Vagina (tissue), 2 donors: Measurements from ENCODE around the gene PAPOLB. TPM values are rescaled to one million over a fixed set of nuclear protein-coding genes. Genes with fewer than 3 reads are reported as not detected.

Source experiments
- DNase-seq, 2 donors: peaks; one replicate each; pipeline ENCODE4 v3.0.0-alpha.2; 2017; ENCODE audit errors: extremely low spot score in 2 of 2
- H3K27ac ChIP-seq: fragments of 200-600 bp; sonication (generic); one replicate; pipeline ENCODE4 v1.5.1; 2019
- H3K27me3 ChIP-seq: fragments of 200-600 bp; sonication (generic); one replicate; pipeline ENCODE4 v1.5.1; 2019
- H3K36me3 ChIP-seq, 2 donors: fragments of 200-600 bp; sonication (generic); one replicate each; pipeline ENCODE4 v1.5.1; 2017 to 2019
- H3K4me1 ChIP-seq: fragments of 200-600 bp; sonication (generic); one replicate; pipeline ENCODE4 v1.5.1; 2019
- H3K4me3 ChIP-seq, 2 donors: fragments of 200-600 bp; sonication (generic); 1 replicate in 1 of 2; 2 replicates in 1 of 2; pipeline ENCODE4 v1.5.1; 2016 to 2019
- H3K9me3 ChIP-seq: fragments of 200-600 bp; sonication (generic); one replicate; pipeline ENCODE4 v1.5.1; 2019
- POLR2A ChIP-seq, 2 donors: fragments of 450-650 bp; IDR thresholded peaks; one replicate each; pipeline ENCODE4 v1.6.1; 2017; ENCODE audit warnings: antibody characterized with exemption in 2 of 2, mild to moderate bottlenecking in 2 of 2, moderate library complexity in 2 of 2
- POLR2AphosphoS5 ChIP-seq, 2 donors: sonication (generic); formaldehyde crosslinking; IDR thresholded peaks; one replicate each; pipeline ENCODE4 v1.9.0; 2017; ENCODE audit warnings: antibody characterized with exemption in 2 of 2, mild to moderate bottlenecking in 2 of 2, low read depth in 1 of 2; ENCODE audit not compliant: insufficient read depth in 1 of 2
- intact Hi-C: fragments of 100-400 bp; cut with DNase I; formaldehyde crosslinking; loops from one replicate; pipeline ENCODE4 v1.15.1; 2023
- total RNA-seq: library from RNA; depleted of rRNA; stranded (reverse); fragments of >200 nt; gene quantifications from one replicate; pipeline ENCODE4 v1.2.3, GENCODE V29; 2016
- TF ChIP-seq, protein P1 (sequence below), 3 experiments: fragments of 450-650 bp in 2 of 3; fragments of 200-600 bp in 1 of 3; sonication (generic) in 1 of 3; IDR thresholded peaks; one replicate each; pipeline ENCODE4 v1.5.1; 2017 to 2019; ENCODE audit warnings: antibody characterized with exemption in 3 of 3, mild to moderate bottlenecking in 2 of 3, moderate library complexity in 2 of 3

Gene PAPOLB
- total RNA-seq, 1 donor from 2014 or later: not detected

- TF ChIP-seq POLR2AphosphoS5 (IDR thresholded peaks at IDR 0.05; ENCODE audit: insufficient read depth in 1 of 2, low read depth in 1 of 2) (no peak), POLR2A (IDR thresholded peaks at IDR 0.05) (no peak)
- TF ChIP-seq, protein P1, sequence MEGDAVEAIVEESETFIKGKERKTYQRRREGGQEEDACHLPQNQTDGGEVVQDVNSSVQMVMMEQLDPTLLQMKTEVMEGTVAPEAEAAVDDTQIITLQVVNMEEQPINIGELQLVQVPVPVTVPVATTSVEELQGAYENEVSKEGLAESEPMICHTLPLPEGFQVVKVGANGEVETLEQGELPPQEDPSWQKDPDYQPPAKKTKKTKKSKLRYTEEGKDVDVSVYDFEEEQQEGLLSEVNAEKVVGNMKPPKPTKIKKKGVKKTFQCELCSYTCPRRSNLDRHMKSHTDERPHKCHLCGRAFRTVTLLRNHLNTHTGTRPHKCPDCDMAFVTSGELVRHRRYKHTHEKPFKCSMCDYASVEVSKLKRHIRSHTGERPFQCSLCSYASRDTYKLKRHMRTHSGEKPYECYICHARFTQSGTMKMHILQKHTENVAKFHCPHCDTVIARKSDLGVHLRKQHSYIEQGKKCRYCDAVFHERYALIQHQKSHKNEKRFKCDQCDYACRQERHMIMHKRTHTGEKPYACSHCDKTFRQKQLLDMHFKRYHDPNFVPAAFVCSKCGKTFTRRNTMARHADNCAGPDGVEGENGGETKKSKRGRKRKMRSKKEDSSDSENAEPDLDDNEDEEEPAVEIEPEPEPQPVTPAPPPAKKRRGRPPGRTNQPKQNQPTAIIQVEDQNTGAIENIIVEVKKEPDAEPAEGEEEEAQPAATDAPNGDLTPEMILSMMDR (IDR thresholded peaks at IDR 0.05): no peak
- H3K27me3 ChIP-seq: no peaks in the 10 kb centered on the region
- H3K4me3 ChIP-seq: no peak overlapping the region
- DNase-seq: no peak
- no peaks in the 10 kb centered on the region for H3K9me3 ChIP-seq
- no peak overlapping the region for H3K27ac ChIP-seq
- intact Hi-C loops: no loop called here
- H3K4me1 ChIP-seq: no peaks in the 10 kb centered on the region
- H3K36me3 ChIP-seq: no peaks in the 10 kb centered on the region
Observed at GRCh38 chr7:4831723-4832495, 29.9 kb downstream of the PAPOLB start.

DNA sequence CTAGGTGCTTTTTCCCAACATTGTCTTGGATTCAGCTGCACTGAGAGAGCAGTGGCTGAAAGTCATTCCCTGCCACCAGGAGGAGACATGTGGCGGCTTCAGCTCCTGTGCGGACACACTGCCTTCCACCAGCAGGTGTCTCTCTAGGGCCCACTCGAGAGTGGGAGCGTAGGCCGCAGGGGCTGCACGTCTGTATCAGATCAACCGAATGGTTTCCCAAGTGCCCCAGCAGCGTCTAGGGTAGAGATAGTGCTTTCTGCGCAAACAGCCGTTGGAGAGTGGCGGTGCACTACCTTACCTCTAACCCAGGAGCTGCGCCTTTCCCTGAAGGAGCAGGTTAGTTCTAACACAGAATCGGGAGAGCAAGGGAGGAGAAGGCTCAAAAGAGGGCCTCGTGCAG is 31.7 kb downstream of the PAPOLB start:
- no peak for DNase-seq
- Histone ChIP-seq H3K4me1 (no peaks in the 10 kb centered on the region), H3K36me3 (no peaks in the 10 kb centered on the region), H3K4me3 (no peak overlapping the region), H3K27me3 (no peaks in the 10 kb centered on the region), H3K27ac (no peak overlapping the region), H3K9me3 (no peaks in the 10 kb centered on the region)
- intact Hi-C loops: no loop called here
- TF ChIP-seq, protein P1 (IDR thresholded peaks at IDR 0.05): peak in 2 of 3 experiments; percentile 29 to 74
- TF ChIP-seq POLR2AphosphoS5 (IDR thresholded peaks at IDR 0.05; ENCODE audit: insufficient read depth in 1 of 2, low read depth in 1 of 2) (no peak), POLR2A (IDR thresholded peaks at IDR 0.05) (no peak)

DNA sequence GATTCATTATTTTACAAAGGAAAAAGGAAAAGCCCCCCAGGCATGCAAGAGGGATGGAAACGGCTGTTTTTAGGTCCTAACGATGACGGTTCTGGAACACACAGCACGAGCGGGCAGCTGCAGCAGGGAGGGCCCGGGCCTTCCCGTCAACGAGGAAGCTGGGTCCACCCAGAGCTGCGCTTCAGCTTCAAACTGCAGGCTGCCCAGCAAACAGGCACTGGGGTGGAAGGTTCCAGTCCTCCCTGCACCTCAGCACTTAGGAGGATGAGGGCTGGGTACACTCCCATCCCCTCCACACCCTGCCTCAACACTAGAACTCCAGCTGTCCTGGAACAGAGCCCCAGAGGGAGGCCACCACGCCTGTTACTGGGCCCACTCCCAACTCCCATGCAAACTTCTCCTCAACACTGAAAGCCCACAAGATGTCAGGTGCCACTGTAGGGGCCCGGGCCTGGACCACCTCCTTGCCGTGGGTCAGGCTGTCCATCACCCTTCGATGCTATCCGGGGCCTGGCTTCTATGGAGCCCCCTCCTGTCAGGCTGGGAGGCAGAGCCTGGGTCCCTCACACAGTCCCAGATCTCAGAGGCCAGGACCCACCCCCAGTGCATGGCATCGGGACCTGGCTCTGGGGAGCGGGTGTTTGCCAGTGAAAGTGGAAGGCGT is 33.0 kb downstream of the PAPOLB start:
- Histone ChIP-seq H3K27me3 (no peaks in the 10 kb centered on the region), H3K27ac (no peak overlapping the region), H3K36me3 (no peaks in the 10 kb centered on the region), H3K4me1 (no peaks in the 10 kb centered on the region), H3K9me3 (no peaks in the 10 kb centered on the region), H3K4me3 (no peak overlapping the region)
- no peak for TF ChIP-seq POLR2AphosphoS5 (IDR thresholded peaks at IDR 0.05; ENCODE audit: insufficient read depth in 1 of 2, low read depth in 1 of 2)
- no peak for TF ChIP-seq POLR2A (IDR thresholded peaks at IDR 0.05)
- TF ChIP-seq, protein P1 (IDR thresholded peaks at IDR 0.05): no peak
- DNase-seq: no peak
- intact Hi-C loops: loop anchor here (10.0 kb wide), 1 partner anchor 56 kb away; the partner anchor contains the start of gene RADIL

- Histone ChIP-seq H3K27me3 (no peaks in the 10 kb centered on the region), H3K36me3 (no peaks in the 10 kb centered on the region), H3K9me3 (no peaks in the 10 kb centered on the region), H3K4me3 (no peak overlapping the region), H3K27ac (no peak overlapping the region), H3K4me1 (no peaks in the 10 kb centered on the region)
- intact Hi-C loops: loop anchor here (10.0 kb wide), 1 partner anchor 60 kb away; the partner anchor contains the start of gene RADIL
- no peak for DNase-seq
- TF ChIP-seq POLR2A (IDR thresholded peaks at IDR 0.05): no peak
- TF ChIP-seq, protein P1 (IDR thresholded peaks at IDR 0.05): no peak
- TF ChIP-seq POLR2AphosphoS5 (IDR thresholded peaks at IDR 0.05; ENCODE audit: insufficient read depth in 1 of 2, low read depth in 1 of 2): no peak
Observed at GRCh38 chr7:4825081-4825480, 36.7 kb downstream of the PAPOLB start.
